SK-MEL-5 (cell line): ENCODE data around the gene MIEN1. TPM values are rescaled to one million over a fixed set of nuclear protein-coding genes. Genes with fewer than 3 reads are reported as not detected.
A peak's percentile ranks its signal among the peaks of the same experiment; 100 is the strongest.
"Not testable (repeated sequence)": the region's sequence is repeated elsewhere in the genome, so short reads cannot be mapped to it uniquely, and the experiment has no call there.

ENCODE experiments used
- DNase-seq: peaks from one replicate; pipeline ENCODE4 v3.0.0-alpha.2; 2016; ENCODE audit warnings: low read depth, low spot score
- in situ Hi-C: cut with HindIII; loops from 2 replicates; pipeline ENCODE4 v1.10.0; 2016; ENCODE audit warnings: low sequenced_read_pairs, high pct_unique_total_duplicates, low pct_unique_long_range_greater_than_20kb
- total RNA-seq: library from RNA; depleted of rRNA; stranded (reverse); fragments of >200 nt; shearing (Covaris generic); gene quantifications from 2 replicates; pipeline ENCODE4 v1.2.3, GENCODE V29; 2014

The MIEN1 gene
- total RNA-seq, 1 experiment from 2014 or later: 50.0 TPM

DNA sequence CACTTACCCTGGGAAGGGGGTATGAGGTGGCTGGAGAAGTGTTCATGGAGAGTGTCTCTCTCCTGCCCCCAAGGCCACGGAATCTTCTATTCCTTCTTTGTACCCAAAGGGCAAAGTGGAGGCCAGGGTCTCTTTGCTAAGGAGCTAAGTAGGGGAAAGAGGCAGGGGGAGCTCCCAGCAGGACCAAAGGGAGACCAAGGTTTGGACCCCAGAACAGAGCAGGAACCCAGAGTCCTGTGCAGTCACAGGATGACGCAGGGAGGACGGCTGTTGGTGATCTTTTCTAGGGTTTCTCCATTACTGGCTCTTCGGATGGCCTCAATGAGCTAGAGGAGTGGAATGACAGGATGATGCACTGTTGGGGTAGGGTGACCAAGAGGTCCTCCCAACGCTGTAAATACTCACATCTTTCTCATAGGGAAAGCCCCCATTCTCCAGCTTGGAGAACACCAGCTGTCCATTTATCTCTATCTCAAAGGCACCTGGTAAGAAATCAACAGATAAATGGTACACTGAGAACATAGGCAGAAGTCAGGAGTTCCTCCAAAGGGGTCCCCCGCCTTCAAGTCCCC lies 966 bp downstream of the MIEN1 start:
- DNase-seq: no peak

DNA sequence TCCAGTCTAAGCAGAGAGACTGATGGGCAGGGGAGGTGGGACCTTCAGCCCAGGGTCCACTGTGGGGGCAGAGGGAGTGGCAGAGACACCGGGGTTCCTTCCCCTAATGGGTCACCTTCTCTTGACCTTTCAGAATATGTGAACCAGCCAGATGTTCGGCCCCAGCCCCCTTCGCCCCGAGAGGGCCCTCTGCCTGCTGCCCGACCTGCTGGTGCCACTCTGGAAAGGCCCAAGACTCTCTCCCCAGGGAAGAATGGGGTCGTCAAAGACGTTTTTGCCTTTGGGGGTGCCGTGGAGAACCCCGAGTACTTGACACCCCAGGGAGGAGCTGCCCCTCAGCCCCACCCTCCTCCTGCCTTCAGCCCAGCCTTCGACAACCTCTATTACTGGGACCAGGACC lies 2.8 kb downstream of the MIEN1 start:
- DNase-seq: no peak
- in situ Hi-C loops: no loop called here

More for the DNA sequence above, 966 bp downstream of the MIEN1 start:
- in situ Hi-C loops: no loop called here

DNA sequence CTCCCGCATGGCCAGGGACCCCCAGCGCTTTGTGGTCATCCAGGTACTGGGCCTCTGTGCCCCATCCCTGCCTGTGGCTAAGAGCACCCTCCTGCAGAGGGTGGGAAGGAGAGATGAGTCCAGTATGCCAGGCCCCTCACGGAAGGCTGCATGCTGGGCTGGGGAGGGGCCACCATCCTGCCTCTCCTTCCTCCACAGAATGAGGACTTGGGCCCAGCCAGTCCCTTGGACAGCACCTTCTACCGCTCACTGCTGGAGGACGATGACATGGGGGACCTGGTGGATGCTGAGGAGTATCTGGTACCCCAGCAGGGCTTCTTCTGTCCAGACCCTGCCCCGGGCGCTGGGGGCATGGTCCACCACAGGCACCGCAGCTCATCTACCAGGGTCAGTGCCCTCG lies 3.7 kb downstream of the MIEN1 start:
- in situ Hi-C loops: no loop called here
- no peak for DNase-seq

DNA sequence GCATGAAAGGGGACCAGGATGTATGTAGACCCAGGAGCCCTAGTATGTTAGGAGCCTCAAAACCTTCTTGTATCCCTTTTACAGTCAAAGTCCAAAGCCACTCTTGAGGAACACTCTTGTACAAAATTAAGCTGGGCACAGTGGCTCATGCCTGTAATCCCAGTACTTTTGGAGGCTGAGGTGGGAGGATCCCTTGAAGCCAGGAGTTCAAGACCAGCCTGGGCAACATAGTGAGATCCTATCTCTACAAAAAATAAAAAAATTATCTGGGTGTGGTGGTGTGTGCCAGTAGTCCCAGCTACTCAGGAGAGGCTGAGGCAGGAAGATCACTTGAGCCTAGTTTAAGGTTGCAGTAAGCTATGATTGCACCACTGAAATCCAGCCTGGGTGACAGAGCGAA lies 4.4 kb downstream of the MIEN1 start:
- in situ Hi-C loops, DNase-seq: not testable (repeated sequence)

DNA sequence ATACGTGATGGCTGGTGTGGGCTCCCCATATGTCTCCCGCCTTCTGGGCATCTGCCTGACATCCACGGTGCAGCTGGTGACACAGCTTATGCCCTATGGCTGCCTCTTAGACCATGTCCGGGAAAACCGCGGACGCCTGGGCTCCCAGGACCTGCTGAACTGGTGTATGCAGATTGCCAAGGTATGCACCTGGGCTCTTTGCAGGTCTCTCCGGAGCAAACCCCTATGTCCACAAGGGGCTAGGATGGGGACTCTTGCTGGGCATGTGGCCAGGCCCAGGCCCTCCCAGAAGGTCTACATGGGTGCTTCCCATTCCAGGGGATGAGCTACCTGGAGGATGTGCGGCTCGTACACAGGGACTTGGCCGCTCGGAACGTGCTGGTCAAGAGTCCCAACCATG lies 5.6 kb downstream of the MIEN1 start:
- in situ Hi-C loops: no loop called here
- no peak for DNase-seq

DNA sequence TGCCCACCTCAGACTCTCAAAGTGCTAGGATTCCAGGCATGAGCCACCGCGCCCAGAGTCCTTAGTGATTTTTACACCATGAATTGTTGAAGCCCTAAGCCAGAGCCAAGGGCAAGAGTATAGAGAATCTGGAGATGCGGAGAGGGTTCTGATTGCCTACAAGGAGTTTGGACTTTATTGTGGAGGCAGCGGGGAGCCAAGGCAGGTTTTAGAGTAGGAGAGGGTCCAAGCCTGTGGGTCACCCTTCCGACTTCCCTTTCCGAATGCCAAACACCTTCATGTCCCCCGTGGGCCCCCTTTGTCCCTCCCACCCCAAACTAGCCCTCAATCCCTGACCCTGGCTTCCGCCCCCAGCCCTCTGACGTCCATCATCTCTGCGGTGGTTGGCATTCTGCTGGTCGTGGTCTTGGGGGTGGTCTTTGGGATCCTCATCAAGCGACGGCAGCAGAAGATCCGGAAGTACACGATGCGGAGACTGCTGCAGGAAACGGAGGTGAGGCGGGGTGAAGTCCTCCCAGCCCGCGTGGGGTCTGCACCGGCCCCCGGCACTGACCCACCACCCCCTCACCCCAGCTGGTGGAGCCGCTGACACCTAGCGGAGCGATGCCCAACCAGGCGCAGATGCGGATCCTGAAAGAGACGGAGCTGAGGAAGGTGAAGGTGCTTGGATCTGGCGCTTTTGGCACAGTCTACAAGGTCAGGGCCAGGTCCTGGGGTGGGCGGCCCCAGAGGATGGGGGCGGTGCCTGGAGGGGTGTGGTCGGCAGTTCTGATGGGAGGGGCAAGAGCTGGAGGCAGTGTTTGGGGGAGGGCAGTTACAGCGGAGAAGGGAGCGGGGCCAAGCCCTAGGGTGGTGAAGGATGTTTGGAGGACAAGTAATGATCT lies 7.1 kb downstream of the MIEN1 start:
- in situ Hi-C loops: no loop called here
- DNase-seq: peak; percentile 27

DNA sequence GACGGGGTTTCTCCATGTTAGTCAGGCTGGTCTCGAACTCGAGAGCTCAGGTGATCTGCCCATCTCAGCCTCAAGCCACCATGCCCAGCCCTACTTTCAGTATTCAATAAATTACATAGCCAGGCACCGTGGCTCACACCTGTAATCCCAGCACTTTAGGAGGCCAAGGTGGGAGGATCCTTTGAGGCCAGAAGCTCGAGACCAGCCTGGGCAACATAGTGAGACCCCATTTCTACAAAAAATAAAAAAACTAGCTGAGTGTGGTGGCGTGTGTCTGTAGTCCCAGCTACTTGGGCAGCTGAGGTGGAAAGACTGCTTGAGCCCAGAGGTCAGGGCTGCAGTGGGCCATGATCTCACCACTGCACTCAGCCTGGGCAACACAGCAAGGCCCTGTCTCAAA lies 8.2 kb downstream of the MIEN1 start:
- no peak for DNase-seq
- in situ Hi-C loops: no loop called here

DNA sequence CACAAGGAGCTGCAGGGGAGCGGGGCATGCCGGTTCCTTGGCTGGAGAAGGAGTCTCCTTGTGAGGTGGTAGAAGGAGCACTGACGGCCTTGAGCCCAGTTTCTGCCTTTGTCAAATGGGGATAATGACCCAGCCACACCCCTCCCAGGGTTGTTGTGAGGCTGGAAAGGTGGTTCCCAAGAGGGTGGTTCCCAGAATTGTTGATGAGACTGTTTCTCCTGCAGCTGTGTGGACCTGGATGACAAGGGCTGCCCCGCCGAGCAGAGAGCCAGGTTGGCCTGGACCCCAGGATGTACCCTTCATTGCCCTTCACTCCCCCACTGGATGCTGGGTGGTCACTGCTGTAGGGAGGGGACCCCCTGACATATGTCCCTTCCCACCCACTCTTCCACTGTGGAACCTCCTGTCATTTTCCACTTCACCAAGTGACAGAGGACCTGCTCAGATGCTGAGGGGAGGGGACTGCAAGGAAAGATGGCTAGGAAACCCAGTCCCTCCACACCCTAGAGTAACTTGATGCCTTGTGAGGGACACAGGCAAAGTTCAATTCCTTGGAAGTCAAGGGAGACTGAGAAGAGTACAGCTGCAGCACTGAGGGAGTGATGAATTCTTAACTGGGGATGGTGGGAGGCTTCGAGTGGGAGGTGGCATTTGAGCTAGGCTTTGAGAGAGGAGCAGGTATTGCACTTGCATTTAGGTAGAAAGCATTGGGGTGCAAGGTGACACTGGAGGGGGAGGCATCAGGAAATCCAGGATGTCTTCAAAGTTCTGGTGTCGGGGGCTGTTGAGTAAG lies 10.6 kb downstream of the MIEN1 start:
- in situ Hi-C loops: no loop called here
- DNase-seq: no peak

DNA sequence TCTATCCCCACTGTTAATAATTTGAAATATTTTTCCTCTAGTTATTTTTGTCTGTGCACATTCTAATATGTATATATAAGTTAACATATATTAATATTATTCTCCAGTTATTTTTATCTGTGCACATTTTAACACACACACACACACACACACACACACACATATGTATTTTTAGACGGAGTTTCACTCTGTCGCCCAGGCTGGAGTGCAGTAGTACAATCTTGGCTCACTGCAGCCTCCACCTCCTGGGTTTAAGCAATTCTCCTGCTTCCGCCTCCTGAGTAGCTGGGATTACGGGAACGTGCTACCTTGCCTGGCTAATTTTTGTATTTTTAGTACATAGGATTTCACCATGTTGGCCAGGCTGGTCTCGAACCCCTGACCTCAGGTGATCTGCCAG lies 12.7 kb downstream of the MIEN1 start:
- in situ Hi-C loops: no loop called here

DNA sequence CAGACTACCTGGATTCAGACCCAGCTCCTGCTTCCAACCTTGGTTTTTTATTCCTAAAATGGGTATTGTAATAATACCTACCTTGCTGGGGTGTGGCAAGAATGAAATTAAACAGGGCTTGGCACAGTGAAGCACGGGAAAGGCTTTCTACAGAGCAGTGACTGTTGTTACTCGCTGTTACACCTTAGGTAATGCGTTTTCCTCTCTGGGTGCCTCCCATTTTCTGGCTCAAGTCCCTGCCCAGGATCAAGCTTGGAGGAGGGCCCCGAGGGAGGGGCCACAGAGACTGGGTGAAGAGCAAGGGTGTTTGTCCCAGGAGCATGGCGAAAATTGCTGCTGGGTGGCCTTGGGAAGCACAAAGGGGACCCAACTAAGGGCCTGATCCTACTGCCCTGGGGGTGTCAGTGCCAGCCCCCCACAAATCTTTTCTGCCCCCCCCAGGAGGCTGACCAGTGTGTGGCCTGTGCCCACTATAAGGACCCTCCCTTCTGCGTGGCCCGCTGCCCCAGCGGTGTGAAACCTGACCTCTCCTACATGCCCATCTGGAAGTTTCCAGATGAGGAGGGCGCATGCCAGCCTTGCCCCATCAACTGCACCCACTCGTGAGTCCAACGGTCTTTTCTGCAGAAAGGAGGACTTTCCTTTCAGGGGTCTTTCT lies 13.3 kb downstream of the MIEN1 start:
- no peak for DNase-seq
- in situ Hi-C loops: no loop called here

More for the DNA sequence above, 12.7 kb downstream of the MIEN1 start:
- no peak for DNase-seq

DNA sequence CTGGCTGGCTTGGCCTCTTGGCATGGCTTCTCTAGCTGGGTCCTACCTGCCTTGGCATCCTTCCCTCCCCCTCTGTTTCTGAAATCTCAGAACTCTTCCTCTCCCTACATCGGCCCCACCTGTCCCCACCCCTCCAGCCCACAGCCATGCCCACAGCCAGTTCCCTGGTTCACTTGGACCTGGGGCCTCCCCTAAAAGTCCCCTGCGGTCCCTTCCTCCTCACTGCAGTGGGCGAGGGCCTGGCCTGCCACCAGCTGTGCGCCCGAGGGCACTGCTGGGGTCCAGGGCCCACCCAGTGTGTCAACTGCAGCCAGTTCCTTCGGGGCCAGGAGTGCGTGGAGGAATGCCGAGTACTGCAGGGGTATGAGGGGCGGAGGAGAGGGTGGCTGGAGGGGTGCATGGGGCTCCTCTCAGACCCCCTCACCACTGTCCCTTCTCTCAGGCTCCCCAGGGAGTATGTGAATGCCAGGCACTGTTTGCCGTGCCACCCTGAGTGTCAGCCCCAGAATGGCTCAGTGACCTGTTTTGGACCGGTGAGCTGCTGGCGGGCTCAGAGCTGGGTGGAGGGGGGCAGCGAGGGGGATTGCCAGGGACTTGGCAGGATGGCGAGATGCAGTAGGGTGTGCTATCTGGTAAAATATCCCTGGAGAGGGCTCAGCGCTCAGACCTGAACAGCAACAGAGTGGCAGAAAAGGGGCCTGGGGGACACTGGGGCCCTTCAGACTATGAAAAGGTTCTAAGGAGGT lies 14.1 kb downstream of the MIEN1 start:
- in situ Hi-C loops: no loop called here
- no peak for DNase-seq

DNA sequence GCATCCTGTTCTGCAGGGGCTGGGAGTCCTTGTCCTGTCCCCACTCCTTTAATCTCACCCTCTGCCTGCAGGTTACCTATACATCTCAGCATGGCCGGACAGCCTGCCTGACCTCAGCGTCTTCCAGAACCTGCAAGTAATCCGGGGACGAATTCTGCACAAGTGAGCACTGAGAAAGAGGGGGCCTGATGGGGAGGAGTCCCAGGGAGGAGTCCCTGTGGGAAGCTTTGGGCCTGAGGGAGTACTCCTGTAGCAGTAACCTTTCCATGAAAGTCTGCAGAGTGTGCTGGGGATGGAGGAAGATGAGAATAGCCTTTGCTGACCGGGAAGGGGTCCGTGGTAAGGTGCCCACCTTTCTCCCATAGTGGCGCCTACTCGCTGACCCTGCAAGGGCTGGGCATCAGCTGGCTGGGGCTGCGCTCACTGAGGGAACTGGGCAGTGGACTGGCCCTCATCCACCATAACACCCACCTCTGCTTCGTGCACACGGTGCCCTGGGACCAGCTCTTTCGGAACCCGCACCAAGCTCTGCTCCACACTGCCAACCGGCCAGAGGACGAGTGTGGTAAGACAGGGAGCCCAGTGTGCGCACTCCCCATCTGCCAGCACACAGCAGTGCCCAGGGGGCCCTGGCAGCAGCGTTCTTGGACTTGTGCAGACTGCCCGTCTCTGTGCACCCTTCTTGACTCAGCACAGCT lies 14.8 kb downstream of the MIEN1 start:
- DNase-seq: no peak
- in situ Hi-C loops: no loop called here

DNA sequence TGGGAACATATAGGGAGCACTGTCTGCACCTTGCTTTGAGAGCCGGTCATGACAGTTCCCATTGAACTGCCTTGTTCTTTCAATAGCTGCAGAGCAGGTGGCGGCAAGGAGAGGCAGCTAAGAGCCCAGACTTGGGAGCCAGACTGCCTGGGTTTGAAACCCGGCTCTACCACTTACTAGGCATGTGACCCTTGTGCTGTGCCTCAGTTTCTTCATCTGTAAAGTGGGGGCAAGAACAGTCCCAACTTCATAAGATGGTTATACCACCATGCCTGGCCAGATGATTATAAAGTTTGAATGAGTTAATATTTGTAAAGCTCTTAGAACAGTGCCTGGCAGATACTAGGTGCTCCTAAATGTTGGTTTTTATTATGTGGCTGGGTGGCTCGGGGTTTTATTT lies 16.1 kb downstream of the MIEN1 start:
- in situ Hi-C loops: no loop called here

DNA sequence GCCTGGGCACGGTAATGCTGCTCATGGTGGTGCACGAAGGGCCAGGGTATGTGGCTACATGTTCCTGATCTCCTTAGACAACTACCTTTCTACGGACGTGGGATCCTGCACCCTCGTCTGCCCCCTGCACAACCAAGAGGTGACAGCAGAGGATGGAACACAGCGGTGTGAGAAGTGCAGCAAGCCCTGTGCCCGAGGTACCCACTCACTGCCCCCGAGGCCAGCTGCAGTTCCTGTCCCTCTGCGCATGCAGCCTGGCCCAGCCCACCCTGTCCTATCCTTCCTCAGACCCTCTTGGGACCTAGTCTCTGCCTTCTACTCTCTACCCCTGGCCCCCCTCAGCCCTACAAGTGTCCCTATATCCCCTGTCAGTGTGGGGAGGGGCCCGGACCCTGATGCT lies 18.5 kb downstream of the MIEN1 start:
- in situ Hi-C loops: no loop called here
- no peak for DNase-seq

More for the DNA sequence above, 16.1 kb downstream of the MIEN1 start:
- no peak for DNase-seq

DNA sequence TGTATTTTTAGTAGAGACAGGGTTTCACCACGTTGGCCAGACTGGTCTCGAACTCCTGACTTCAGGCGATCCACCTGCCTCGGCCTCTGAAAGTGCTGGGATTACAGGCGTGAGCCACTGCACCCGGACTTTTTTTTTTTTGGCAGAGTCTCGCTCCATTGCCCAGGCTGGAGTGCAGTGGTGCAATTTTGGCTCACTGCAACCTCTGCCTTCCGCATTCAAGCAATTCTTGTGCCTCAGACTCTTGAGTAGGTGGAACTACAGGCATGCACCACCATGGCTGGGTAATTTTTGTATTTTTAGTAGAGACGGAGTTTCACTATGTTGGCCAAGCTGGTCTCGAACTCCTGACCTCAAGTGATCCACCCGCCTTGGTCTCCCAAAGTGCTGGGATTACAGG lies 19.3 kb downstream of the MIEN1 start:
- in situ Hi-C loops: not testable (repeated sequence)

DNA sequence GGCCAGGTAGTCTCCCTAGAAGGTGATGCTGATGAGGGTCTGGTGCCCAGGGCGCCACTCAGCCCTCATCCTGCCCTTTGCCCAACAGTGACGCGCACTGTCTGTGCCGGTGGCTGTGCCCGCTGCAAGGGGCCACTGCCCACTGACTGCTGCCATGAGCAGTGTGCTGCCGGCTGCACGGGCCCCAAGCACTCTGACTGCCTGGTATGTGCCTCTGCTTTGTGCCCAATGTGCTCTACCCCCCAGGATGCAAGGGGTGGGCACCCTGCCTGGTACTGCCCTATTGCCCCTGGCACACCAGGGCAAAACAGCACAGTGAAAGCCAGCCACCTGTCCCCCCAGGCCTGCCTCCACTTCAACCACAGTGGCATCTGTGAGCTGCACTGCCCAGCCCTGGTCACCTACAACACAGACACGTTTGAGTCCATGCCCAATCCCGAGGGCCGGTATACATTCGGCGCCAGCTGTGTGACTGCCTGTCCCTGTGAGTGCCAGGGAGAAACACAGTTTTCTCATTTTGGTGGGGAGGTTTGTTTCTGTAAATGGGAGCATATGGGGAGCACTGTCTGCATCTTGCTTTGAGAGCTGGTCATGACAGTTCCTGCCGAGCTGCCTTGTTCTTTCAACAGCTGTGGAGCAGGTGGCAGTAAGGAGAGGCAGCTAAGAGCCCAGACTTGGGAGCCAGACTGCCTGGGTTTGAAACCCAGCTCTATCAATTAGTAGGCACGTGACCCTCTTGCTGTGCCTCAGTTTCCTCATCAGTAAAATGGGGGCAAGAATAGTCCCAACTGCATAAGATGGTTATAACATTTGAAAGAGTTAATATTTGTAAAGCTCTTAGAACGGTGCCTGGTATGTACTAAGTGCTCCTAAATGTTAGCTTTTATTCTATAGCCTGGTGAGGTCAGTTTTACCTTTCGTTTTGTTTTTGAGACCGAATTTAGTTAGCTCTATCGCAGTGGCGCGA lies 20.1 kb downstream of the MIEN1 start:
- no peak for DNase-seq
- in situ Hi-C loops: no loop called here

More for the DNA sequence above, 19.3 kb downstream of the MIEN1 start:
- DNase-seq: not testable (repeated sequence)
